Activated T-helper 1 cell treated with anti-CD3 and anti-CD28 coated beads, Interleukin-2, amount 50 U/mL, for 16 hours (primary cell): Measurements from ENCODE around the gene GPAT3.
"Not testable (repeated sequence)": the region's sequence is repeated elsewhere in the genome, so short reads cannot be mapped to it uniquely, and the experiment has no call there.

ENCODE experiments used
- DNase-seq, 2 donors: peaks; one replicate each; pipeline ENCODE4 v3.0.0-alpha.2; 2020; ENCODE audit warnings: low read depth in 1 of 2, low spot score in 1 of 2

GPAT3 gene

DNA sequence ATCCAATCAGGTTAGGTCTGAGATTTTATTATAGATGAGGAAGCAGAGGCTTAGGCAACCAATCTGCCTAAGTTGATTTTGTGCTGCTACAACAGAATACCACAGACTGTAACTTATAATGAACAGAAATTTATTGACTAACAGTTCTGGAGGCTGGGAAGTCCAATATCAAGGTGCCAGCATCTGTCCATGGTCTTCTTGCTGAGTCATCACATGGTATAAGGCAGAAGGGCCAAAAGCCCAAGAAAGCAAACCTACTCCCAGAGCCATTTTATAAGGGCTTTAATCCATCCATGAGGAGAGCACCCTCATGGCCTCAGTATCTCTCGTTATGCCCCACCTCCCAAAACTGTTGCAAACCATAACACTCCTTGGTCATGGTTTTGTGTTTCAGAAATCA is 55.8 kb downstream of the GPAT3 start:
- no peak for DNase-seq

DNA sequence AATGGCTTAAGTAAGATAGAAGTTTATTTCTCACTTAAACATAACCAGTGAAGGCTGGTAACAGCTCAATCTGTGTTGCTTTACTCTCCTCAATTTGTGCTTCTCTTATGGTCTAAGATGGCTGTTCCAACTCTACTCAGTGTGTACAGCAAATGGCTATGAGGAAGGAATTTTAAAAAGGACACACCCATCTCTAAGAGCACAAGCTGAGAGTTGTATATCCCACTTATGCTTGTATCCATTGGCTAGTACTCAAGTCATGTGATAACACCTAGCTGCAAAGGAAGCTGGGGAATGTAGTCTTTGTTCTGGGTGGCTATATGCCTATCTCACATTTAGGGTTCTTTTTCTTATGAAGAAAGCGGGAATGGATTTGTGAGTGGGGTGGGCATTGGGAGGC is 63.3 kb downstream of the GPAT3 start:
- DNase-seq = no peak

DNA sequence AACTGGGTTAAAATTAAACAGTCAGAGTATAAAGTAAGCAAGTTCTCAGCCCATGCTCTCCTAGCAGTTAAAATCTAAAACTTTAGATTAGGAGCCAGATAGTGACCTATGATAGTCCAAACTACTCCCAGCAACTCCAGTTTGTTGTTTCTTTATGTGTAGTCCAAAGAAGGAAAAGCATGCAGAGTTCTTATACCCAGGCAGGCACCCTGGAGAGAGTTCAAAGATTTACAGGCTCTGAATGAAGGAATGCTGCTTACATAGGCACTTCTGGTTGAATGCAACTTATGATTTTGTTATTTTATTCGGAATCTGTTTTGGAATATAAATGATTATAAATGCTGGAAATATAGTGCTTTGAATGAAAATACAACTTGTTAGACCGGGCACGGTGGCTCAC is 67.2 kb downstream of the GPAT3 start:
- DNase-seq = no peak

DNA sequence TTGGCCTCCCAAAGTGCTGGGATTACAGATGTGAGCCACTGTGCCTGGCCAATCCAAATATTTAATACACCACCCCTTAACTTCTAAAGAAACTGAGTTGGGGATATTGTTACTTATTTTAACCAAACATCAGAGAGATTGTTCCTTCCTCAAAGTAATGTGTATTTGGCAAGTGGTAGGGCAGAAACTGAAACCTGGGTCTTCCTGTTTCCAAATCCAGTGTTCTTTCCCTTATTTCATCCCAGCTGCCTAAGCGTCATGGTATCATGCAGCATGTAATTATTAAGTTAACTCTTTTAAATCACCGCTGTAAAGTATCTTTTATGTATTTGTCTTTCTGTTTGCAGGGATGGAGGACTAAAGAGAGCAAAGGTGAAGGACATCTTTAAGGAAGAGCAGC is 68.4 kb downstream of the GPAT3 start:
- DNase-seq = no peak

DNA sequence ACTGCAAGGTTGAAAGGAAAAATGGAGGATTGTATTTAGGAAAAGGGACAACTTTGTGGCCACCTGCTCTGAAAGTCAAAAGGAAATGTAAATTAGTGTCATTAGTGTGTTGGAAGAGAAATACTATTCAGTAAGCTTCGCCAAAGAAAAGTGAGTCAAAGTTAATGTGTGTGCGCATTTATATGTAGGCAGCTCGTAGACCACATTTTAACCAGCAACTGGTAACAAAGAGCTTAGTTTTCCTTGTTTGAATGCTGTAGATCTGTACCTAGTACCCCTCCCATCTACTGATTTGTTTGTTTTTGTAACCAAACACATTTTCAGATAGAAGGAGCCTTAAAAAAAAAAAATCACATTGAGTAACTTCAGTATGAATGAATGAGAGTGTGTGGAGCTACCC is 69.3 kb downstream of the GPAT3 start:
- DNase-seq = no peak

DNA sequence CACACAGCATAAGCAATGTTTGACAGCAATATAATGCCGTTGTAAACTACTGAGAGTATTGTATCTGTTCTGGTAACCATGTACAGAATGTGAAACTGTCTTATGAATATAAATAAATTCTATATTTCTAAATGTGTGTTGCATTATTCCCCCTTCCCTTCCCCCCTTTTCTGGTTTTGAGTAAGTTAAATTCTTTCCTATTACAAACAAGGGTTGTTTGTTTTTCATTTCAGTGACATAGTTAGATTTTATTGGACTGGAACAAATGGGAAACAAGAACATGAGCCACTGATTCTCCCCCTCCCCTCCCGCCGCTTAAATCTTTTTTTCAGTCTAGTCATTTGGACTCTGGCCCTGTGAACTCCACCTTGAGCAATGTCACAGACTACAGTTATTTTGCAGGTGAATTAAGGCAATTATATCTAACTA is 69.8 kb downstream of the GPAT3 start:
- DNase-seq = no peak

DNA sequence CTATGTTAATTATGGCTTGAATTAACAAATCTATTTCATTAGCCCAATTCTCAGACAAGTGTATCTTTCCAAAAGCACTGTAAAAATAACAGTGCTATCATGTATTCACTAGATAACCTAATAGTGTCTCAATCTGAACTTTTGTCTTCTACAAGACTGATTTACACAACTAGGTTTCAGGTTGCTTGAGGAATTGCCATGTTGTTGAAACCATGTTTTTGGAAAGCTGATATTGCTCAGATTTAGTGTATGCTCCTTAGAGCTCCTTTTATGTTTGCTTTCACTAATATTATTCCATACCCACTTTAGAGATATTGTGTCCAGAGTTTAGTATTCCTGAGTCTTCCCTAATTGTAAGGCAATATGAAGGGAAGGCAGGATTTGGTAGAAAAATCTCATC is 70.6 kb downstream of the GPAT3 start:
- no peak for DNase-seq

DNA sequence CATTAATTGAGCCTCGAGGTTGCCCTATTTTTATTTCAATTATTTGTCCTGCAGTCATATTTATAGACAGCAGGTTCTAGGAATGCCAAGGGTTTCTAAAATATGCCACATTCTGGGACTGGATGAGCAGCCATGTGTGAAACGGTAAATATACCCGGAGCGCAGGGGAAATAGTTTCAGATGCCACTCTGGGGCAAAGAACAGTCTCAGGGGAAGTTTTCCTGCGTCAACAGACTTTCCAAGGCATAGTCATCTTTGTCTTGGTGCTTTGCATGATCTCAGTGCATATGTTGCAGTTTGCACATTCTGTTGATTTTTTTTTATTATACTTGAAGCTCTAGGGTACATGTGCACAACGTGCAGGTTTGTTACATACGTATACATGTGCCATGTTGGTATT is 71.0 kb downstream of the GPAT3 start:
- no peak for DNase-seq

DNA sequence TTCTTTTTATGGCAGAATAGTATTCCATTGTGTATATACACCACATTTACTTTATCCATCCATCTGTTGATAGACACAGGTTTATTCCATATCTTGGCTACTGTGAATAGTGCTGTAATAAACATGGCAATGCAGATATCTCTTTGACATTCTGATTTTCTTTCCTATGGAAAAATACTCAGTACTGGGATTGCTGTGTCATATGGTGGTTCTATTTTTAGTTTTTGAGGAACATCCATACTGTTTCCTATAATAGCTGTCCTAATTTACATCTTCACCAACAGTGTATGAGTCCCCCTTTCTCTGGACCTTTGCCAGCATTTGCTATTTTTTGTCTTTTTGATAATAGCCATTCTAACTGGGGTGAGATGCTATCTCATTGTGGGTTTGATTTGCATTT is 73.5 kb downstream of the GPAT3 start:
- no peak for DNase-seq

DNA sequence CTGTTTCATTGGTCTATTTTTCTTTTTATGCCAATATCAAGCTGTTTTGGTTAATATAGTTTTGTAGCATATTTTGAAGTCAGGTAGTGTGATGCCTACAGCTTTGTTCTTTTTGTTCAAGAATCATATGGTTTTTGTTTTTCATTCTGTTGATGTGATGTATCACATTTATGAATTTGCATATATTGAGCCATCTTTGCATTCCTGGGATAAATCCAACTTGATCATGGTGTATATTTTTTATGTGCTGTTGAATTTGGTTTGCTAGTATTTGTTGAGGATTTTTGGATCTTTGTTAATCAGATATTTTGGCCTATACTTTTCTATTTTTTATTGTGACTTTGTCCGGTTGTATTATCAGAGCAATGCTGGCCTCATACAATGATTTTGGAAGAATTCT is 74.8 kb downstream of the GPAT3 start:
- DNase-seq = no peak

DNA sequence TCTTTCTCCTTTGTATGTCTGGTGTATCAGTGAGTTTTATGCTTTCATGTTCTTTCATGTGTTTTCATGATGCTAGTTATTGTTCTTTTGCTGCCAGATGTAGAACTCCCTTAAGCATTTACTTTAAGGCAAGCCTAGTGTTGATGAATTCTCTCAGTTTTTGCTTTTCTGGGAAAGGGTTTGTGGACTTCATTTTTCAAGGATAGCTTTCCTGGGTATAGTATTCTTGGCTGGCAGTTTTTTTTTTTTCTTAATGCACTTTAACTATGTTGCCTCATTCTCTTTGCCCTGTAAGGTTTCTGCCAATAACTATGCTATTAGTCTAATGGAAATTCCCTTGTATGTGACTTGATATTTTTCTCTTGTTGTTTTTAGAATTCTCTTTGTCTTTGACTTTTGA is 77.1 kb downstream of the GPAT3 start:
- DNase-seq = no peak

DNA sequence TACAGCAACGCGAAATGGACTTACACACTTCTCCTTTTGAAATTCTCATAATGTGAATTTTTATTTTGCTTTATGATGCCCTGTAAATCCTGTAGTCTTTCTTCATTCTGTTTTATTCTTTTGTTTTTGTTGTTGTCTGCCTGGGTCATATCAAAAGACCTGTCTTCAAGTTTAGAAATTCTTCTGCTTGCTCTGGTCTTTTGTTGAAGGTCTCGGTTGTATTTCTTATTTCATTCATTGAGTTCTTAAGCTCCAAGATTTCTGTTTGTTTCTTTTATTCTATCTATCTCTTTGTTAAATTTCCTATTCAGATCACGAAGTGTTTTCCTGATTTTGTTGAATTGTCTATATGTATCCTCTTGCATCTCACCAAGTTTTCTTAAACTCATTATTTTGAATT is 78.1 kb downstream of the GPAT3 start:
- no peak for DNase-seq

DNA sequence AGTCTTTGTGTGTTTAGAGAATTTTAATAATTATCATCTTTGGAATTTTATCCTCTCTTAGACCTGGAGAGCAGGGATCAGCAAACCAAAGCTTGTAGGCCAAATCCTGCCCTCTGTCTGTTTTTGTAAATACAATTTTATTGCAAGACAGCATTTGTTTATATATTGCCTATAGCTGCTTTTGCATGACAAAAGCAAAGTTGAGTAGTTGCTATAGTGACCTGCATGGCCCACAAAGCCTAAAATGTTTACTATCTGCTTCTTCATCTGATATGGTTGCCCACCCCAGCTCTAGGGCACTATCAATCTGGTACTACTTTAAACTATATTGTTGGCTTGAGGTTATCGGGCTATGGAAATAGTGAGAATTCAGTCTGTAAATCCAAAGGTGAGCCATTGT is 80.3 kb downstream of the GPAT3 start:
- DNase-seq = no peak

DNA sequence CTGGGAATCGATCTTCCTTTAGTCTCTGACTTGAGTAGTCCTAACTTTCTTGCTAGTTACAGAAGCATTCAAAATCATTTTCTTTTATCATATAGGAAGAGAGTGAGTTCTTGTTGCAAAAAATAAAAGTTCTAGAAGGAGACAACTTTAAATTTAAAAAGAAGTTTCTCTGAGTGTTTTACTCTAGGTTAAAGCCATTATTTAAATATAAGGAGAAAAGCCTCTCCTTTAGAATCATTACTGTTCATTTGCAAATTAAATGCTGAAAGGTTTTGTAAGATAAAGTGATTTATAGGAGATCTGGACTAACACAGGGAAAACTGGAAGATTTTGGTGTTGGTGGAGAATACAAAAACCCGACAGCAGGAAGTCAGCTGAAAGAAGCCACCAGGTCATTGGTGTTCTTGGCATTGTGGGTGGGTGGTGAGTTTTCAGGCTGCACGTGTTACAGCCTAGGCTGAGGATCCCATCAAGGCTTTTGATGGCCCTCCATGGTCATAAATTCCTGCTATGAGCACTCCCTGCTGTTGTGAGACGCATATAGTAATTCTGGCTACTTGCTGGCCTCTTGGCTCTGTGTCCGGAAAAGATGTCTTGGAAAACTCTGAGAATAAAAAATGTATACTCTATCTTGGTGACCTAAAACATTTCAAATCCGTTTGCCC is 81.6 kb downstream of the GPAT3 start:
- no peak for DNase-seq

DNA sequence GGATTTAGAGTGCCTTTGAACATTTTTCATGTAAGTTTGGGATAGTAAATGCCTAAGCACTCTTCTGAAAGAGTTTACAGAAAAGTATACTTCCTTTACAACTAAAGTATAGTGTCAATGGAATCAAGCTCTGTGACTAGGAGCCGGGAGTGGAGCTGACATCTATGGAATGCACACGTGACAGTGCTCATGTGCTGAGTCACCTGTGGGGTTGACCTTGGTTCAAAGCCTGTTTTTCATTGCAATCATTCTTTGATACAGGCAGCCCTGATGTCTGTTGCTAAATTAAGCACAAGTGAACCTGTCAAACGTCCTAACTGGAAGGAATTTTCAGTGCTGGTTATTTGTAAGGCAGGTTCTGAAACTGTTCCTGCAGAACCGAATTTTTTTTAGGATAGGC is 82.5 kb downstream of the GPAT3 start:
- no peak for DNase-seq

DNA sequence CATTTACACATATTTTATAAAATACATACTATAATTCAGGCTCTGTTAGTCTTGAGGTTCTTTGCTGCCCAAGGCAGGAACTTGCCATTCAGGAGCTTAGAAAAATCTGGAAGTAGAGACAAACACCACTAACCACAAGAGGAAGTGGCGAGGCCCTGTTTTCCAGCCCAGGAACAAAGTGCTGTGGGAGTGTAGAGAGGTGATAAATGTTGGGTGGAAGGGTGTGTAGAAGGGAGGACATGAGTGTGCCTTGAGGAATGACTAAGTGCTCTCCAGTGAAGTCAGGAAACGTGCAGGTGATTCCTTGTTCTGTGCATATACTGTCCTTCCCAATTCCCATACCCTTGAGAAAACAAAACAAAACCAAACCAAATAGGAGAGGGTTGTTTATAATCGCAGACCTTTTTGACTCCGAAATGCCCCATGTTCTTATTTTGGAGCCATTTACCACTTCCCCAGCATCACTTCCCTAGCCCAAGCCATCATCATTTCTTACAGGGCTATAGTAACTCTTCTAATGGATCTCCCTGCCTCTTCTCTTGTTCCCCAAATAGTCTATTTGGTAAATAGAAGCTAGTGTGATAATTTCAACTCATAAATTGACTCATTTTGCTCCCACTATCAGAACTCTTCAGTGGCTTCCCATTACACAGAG is 83.2 kb downstream of the GPAT3 start:
- no peak for DNase-seq

DNA sequence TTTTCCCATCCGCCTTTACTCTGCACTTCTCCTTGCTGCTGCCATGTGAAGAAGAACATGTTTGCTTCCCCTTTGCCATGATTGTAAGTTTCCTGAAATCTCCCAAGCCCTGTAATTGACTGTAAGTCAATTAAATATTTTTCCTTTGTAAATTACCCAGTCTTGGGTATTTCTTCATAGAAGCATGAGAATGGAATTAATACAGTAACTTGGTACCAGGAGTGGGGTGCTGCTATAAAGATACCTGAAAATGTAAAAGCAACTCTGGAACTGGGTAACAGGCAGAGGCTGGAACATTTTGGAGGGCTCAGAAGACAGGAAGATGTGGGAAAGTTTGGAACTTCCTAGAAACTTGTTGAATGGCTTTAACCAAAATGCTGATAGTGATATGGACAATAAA is 86.2 kb downstream of the GPAT3 start:
- not testable (repeated sequence) for DNase-seq

DNA sequence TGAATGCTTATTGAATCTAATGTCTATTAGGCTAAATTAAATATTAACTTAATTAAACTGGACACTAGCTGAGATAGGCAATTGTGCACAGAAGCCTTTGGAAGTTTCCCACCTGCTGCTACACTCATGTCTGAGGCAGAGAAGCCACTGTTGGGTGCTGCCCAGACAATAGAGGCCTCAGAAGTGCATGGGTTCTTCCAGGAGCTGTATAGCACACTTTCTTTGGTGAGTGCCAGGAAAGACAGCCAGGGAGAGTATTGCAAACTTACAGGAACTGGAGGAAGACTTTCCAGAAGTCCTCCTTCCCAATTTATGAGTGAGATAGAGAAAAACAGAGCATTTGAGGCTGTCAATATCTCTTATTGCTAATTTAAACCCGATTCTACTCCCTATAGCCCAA is 89.9 kb downstream of the GPAT3 start:
- no peak for DNase-seq

DNA sequence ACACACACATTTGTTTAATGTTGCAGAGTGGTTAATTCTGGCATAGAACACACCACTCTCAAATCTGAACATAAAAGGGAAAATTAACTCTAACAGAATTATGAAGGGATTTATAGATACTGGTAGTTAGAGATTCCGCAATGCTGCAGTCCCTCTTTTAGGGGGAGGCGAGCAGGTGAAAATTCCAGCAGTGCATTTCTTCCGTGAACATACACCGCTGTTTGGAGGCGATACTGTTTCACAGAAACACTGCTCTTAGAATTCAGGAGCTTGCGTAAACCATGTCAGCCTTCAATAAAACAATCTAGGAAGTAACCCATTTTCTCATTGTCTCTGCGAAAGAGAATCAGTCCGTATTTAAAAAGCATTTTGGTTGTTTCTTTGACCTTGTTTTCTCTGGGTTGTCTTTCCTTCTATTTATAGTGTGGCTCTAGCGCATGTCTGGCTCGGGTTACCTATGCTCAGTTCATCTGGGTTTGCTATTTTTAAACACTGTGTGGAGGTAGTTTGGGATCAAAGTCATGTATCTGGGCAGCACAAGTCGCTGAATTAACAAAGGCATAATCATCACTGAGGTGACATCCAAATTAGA is 90.4 kb downstream of the GPAT3 start:
- no peak for DNase-seq

DNA sequence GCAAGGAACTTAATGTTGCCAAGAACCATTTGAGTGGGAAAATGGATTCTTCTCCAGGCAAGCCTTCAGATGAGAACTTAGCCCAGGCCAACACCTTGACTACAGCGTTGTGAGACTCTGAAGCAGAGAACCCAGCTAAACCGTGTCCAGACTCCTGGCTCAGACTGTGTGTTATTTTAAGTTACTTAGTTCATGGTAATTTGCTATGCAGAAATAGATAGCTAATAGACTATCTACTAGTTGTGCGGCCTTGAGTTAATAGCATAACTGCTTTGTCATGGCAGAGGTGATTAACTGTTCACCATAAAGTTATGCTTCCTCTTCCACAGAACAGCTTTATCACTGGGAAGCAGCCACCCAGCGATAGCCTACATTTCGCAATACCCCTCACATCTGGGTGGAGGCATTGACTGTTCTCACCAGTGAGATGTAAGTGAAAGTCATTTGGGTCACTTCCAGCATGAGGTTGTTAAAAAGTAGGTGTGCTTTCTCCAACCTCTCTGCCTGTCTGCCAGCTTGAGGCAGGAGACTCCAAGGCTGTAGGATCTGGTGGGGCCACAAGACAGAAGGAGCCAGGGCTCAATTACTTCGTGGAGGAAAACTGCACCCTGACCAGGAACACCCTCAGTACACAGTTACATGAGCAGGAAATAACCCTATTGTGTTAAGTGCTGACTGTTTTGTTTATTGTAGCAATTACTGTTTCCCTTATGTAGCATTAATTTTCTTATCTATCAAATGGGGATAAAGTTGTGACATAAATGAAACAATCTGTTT is 94.2 kb downstream of the GPAT3 start:
- no peak for DNase-seq

DNA sequence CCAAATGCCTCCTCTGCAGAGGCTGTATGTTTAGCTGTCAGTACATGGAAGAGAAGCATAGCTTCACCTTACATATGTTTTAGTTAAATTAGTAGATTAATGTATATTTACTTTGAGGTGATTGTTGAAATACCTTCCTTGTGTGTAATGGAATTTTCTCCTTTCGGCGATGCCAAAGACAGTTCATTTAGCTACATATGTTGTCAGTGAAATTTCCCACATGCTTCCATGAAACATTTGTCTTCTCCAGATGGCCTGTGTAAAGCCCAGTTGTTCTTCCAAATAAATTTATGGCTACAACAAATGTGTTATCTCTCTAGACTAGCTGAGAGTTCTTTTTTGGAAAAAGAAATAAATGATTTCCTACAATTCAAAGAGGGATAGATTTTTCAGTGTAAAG is 95.2 kb downstream of the GPAT3 start:
- no peak for DNase-seq

DNA sequence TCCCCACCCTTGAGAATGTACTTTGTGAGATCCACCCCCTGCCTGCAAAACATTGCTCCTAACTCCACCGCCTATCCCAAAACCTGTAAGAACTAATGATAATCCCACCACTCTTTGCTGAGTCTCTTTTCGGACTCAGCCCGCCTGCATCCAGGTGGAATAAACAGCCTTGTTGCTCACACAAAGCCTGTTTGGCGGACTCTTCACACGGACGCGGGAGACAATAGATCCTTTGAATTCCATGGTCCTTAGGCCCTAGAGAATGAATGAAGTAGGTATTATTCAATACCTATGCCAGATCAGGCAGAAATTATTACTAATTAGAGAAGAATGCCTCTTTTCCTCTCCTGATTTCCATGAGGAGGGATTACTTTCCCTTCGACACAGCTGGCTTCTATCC is 101.0 kb downstream of the GPAT3 start:
- DNase-seq = no peak
